Panc1 (cell line): ENCODE measurements around the gene SHISA5.
"Not testable (repeated sequence)": the region's sequence is repeated elsewhere in the genome, so short reads cannot be mapped to it uniquely, and the experiment has no call there.

Source experiments
- POLR2AphosphoS5 ChIP-seq: IDR thresholded peaks from 2 replicates; pipeline ENCODE4 v1.6.1; 2012; ENCODE audit warnings: mild to moderate bottlenecking, low read depth, low read length, moderate library complexity
- SIN3A ChIP-seq: IDR thresholded peaks from 2 replicates; pipeline ENCODE4 v1.6.1; 2012; ENCODE audit warnings: low read depth, mild to moderate bottlenecking, low read length, moderate library complexity, borderline replicate concordance; ENCODE audit not compliant: insufficient read depth
- TF ChIP-seq, protein P1 (sequence below): fragments of 450-650 bp; IDR thresholded peaks from 2 replicates; pipeline ENCODE4 v1.5.1; 2017; ENCODE audit warnings: mild to moderate bottlenecking

DNA sequence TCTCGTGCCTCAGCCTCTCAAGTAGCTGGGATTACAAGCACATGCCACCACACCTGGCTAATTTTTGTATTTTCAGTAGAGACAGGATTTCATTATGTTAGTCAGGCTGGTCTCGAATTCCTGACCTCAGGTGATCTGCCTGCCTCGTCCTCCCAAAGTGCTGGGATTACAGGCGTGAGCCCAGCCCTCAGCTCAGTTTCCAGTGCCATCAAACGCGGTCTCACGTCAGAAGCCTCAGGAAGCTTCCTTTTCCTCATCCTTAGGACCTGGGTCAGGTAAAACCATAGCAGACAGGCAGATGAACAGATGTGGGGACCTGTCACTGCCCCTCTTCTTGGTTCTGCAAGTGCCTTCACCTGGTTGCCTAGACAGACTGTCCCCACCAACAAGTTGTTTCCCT is 47.7 kb upstream of the SHISA5 start:
- TF ChIP-seq, protein P1, sequence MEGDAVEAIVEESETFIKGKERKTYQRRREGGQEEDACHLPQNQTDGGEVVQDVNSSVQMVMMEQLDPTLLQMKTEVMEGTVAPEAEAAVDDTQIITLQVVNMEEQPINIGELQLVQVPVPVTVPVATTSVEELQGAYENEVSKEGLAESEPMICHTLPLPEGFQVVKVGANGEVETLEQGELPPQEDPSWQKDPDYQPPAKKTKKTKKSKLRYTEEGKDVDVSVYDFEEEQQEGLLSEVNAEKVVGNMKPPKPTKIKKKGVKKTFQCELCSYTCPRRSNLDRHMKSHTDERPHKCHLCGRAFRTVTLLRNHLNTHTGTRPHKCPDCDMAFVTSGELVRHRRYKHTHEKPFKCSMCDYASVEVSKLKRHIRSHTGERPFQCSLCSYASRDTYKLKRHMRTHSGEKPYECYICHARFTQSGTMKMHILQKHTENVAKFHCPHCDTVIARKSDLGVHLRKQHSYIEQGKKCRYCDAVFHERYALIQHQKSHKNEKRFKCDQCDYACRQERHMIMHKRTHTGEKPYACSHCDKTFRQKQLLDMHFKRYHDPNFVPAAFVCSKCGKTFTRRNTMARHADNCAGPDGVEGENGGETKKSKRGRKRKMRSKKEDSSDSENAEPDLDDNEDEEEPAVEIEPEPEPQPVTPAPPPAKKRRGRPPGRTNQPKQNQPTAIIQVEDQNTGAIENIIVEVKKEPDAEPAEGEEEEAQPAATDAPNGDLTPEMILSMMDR, result not testable (repeated sequence)
- not testable (repeated sequence) for TF ChIP-seq POLR2AphosphoS5, SIN3A
